Measurements from ENCODE around the gene CTNNA2. TPM values are rescaled to one million over a fixed set of nuclear protein-coding genes. Genes with fewer than 3 reads are reported as not detected.

The CTNNA2 gene
- total RNA-seq, 1 donor from 2014 or later, result 15.0 TPM

DNA sequence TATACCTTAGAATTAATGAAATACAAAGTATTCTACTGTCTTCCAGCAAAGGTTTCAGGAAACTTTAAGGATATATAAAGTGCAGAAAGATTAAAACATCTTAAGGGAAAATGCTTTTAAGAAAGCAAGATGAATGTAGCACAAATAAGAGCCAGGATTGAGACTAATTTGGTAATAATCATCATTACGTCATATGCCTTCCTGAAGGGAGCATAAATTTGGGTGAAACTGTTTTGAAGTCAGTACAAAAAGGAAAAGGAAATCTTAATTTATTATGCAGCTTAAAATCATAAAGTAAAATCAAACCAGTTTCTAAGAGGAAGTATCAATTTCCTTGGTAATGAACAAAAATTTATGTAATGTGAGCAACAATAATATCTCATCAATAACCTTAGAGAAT, 221.7 kb downstream of the CTNNA2 start:
- H3K27me3 Mint-ChIP-seq, result no peaks in the 10 kb centered on the region

DNA sequence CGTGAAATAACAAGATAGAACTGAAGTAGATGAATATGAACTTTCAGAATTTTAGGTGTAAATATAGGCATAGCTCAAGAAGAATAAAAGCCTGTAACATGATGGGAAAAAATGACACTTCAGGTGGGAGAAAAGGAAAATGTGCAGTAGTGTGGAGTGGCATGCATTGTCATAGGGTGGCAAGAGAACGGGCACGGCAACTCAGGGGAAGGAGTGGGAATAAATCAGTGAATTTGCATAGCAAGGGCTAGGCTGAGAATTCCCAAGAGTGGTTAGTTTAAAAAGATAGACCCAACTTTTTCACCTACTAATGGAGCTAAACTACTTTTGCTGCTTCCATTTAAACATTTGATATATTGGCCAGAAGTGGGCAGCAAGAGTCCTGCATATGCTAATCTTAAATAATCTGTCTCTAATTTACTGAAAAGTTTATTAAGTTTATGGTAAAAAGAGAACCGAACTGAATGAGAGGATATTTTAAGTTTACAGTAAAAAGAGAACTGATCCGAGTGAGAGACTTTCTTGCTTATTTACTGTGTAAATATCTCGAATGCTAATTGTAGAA, 228.1 kb downstream of the CTNNA2 start:
- TF ChIP-seq, protein P1, sequence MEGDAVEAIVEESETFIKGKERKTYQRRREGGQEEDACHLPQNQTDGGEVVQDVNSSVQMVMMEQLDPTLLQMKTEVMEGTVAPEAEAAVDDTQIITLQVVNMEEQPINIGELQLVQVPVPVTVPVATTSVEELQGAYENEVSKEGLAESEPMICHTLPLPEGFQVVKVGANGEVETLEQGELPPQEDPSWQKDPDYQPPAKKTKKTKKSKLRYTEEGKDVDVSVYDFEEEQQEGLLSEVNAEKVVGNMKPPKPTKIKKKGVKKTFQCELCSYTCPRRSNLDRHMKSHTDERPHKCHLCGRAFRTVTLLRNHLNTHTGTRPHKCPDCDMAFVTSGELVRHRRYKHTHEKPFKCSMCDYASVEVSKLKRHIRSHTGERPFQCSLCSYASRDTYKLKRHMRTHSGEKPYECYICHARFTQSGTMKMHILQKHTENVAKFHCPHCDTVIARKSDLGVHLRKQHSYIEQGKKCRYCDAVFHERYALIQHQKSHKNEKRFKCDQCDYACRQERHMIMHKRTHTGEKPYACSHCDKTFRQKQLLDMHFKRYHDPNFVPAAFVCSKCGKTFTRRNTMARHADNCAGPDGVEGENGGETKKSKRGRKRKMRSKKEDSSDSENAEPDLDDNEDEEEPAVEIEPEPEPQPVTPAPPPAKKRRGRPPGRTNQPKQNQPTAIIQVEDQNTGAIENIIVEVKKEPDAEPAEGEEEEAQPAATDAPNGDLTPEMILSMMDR (conservative IDR thresholded peaks at IDR 0.05), result no peak
- DNase-seq (ENCODE audit: extremely low spot score, unreplicated experiment), result no peak
- Mint-ChIP-seq H3K27me3 (no peaks in the 10 kb centered on the region), H3K9me3 (peaks cover 5% of the 10 kb centered on the region), H3K36me3 (no peaks in the 10 kb centered on the region), H3K4me3 (no peak overlapping the region), H3K27ac (no peak overlapping the region), H3K4me1 (ENCODE audit: unreplicated experiment) (peaks cover 4% of the 10 kb centered on the region)

More for the DNA sequence above, 221.7 kb downstream of the CTNNA2 start:
- no peak overlapping the region for H3K4me3 Mint-ChIP-seq
- TF ChIP-seq, protein P1 (conservative IDR thresholded peaks at IDR 0.05), result no peak
- no peak overlapping the region for H3K27ac Mint-ChIP-seq
- no peak for DNase-seq (ENCODE audit: extremely low spot score, unreplicated experiment)
- no peaks in the 10 kb centered on the region for H3K9me3 Mint-ChIP-seq
- H3K36me3 Mint-ChIP-seq, result no peaks in the 10 kb centered on the region
- no peaks in the 10 kb centered on the region for H3K4me1 Mint-ChIP-seq (ENCODE audit: unreplicated experiment)

DNA sequence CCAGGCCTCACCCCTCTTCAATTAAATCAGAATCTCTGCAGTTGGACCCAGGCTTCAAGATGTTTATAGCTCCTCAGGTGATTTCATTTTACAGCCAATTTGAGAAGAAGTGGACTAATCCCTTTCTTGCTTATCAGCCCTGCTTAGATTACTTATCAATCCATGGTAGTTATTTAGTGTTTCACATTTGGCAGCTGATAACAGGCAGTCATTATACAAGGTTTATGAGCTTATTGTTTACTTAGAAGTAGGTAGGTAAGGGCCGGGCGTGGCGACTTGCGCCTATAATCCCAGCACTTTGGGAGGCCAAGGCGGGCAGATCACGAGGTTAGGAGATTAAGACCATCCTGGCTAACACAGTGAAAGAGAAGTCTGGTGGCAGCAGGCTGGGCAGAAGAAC, 237.5 kb downstream of the CTNNA2 start:
- Mint-ChIP-seq H3K9me3 (no peaks in the 10 kb centered on the region), H3K4me1 (ENCODE audit: unreplicated experiment) (no peaks in the 10 kb centered on the region), H3K36me3 (no peaks in the 10 kb centered on the region), H3K27me3 (peaks cover 16% of the 10 kb centered on the region), H3K27ac (no peak overlapping the region), H3K4me3 (no peak overlapping the region)
- TF ChIP-seq, protein P1 (conservative IDR thresholded peaks at IDR 0.05), result no peak
- DNase-seq (ENCODE audit: extremely low spot score, unreplicated experiment), result no peak

DNA sequence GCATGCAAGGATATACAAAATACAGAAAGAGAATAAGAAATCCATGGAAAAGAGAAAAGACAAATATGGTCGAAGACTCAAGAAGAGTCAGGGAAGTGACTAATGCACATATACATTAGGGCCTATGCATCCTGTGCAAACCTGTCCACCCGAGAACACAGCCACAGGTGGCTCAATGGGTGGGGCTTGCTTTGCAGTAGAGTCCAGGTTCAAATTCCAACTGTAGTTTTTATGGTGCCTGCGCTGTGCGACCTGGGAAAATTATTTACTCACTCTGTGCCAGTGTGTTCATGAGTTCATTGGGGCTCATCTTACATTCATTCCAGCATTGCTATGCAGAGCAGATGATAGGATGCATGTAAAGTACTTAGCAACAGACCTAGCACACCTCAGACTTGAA, 244.7 kb downstream of the CTNNA2 start:
- TF ChIP-seq, protein P1 (conservative IDR thresholded peaks at IDR 0.05), result no peak
- Mint-ChIP-seq H3K4me1 (ENCODE audit: unreplicated experiment) (no peaks in the 10 kb centered on the region), H3K9me3 (no peaks in the 10 kb centered on the region), H3K36me3 (no peaks in the 10 kb centered on the region), H3K27me3 (peaks cover 6% of the 10 kb centered on the region), H3K27ac (no peak overlapping the region), H3K4me3 (no peak overlapping the region)
- no peak for DNase-seq (ENCODE audit: extremely low spot score, unreplicated experiment)

DNA sequence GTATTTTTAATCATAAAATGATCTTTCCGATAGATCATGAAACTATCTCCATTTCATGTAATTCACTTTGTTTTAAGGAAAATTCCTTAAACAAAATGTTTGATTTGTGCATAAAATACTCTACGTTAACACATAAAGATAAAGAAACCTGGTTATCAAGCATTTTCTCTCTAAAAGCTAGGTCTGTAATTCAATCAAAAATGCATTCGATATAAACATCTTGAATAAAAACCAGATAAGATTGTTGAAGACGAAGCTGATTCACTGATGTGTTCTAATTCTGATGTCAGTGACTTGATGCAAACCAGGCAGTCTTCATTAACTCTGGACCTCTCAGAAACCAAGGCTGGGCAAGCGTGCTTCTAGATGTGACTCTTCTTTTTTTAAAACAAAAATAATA, 245.2 kb downstream of the CTNNA2 start:
- no peak overlapping the region for H3K27ac Mint-ChIP-seq
- peaks cover 4% of the 10 kb centered on the region for H3K27me3 Mint-ChIP-seq
- H3K4me3 Mint-ChIP-seq, result no peak overlapping the region
- no peaks in the 10 kb centered on the region for H3K4me1 Mint-ChIP-seq (ENCODE audit: unreplicated experiment)
- no peak for DNase-seq (ENCODE audit: extremely low spot score, unreplicated experiment)
- TF ChIP-seq, protein P1 (conservative IDR thresholded peaks at IDR 0.05), result no peak
- H3K9me3 Mint-ChIP-seq, result no peaks in the 10 kb centered on the region
- no peaks in the 10 kb centered on the region for H3K36me3 Mint-ChIP-seq
